DMS53 treated with DMSO at 0.1 percent for 48 hours (cell line): ENCODE results near the gene ITPR2.
"Not testable (repeated sequence)": the region's sequence is repeated elsewhere in the genome, so short reads cannot be mapped to it uniquely, and the experiment has no call there.

Experiments used
- DNase-seq: peaks from one replicate; lab custom pipeline; 2025; ENCODE audit not compliant: unreplicated experiment; lab: John Stamatoyannopoulos, UW

ITPR2 gene

GRCh38 chr12:26471560-26471959 is 361.4 kb downstream of the ITPR2 start:
- DNase-seq = no peak

- no peak for DNase-seq
Measured at GRCh38 chr12:26469421-26470180, 363.4 kb downstream of the ITPR2 start.

DNA sequence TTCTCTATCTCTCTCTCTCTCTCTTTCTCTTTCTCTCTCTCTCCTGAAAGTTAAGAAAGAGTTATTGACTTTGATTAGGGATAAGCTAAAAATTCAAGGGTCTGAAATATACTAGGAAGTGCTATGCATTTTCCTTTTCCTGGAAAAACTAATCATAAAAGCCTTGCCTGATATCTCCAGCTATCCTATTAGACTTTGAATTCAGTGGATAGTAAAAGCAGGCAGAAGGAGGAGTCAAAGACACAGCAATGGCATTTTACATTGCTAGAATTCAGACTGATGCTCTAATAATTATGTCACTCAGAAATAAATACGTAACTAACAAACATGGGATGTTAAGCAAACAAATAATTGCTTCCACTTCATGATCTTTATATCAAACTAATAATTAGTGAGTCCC is 365.6 kb downstream of the ITPR2 start:
- no peak for DNase-seq

DNA sequence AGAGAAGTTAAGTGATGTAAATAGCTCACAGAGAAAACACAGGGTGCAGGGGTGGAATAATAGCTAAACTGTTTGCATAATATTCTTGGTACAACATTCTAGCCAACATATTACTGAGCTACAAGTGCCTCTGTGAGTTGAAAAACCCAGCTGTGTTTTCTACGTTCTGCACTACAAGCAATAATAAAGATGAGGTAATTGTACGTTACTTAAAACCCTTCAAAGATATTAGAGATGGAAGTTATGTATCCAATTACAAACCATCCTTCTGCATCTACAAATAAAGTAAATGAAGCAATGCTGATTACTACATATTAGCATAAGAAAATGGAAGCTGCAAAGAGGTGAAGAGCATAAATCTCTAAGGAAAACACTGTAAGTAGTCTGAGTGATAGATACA is 366.3 kb downstream of the ITPR2 start:
- no peak for DNase-seq

DNA sequence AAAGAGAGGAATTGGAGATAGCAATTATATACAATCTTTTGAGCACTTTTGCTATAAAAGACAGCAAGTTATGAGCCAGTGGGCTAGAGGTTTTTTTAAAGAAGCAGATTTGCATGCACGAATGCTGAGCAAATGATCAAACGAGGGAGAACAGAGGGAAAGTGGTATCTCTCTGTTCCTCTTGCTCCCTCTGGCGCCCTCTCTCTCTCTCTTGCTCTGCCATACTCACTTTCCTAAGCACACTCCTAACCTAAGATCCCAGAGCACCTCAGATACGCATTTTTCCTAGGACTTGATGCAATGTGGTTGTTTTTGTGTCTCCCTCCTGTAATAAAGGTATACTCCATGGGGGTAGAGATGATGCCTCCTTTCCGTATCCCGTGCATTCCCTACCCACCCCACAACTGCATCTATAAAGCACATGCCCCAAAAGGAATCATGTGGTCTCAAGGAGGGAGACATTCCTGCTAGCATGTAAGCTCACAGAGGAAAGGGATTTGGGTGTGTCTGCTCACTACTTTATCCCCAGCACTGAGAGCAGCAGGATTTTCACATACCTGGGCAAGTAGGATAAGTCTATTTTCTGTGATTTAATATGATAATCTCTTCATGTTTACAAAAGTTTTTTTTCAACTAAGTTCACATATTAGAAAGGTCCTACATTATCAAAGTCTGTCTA is 367.4 kb downstream of the ITPR2 start:
- no peak for DNase-seq

GRCh38 chr12:26461776-26462175 is 371.2 kb downstream of the ITPR2 start:
- DNase-seq = no peak

DNA sequence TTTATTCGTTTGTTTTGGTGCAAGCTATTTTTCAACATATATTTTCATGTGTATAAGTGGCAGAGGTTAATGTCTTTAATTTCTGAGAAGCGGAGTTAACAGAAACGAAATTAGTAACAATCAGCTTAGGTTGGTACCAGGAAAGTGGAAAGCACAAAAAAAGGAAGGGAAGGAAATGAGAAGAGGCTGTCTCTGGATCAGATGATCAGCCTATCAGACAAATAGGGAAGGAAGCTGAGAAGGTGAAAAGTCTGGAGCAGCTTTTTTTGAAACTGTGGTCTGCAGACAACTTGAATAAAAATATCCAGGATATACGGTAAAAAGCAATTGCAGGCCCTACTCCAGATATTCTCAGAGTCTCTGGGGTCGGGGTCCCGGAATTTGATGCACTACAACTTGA is 372.6 kb downstream of the ITPR2 start:
- no peak for DNase-seq

GRCh38 chr12:26455936-26456574 is 376.9 kb downstream of the ITPR2 start:
- DNase-seq = no peak

DNA sequence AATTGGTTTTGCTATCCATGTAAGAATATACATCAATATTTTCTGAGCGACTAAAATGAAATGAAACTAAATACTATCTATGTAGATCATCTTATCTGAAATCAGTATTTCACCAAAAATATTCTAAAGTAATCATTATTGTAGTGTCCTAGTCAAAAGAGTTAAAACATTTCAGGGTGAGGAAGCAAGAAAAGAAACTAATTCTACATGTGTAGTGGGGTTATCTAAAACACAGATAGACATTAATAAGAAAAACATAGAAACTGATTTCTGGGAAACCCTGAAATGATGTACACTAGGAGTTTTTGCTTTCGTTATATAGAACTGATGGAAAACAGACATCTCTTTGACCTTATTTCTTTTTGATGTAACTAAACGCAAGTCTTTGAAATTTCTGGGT is 379.7 kb downstream of the ITPR2 start:
- no peak for DNase-seq

- DNase-seq = no peak
Measured at GRCh38 chr12:26452511-26452910, 380.5 kb downstream of the ITPR2 start.

GRCh38 chr12:26451763-26452162 is 381.2 kb downstream of the ITPR2 start:
- DNase-seq = no peak

DNA sequence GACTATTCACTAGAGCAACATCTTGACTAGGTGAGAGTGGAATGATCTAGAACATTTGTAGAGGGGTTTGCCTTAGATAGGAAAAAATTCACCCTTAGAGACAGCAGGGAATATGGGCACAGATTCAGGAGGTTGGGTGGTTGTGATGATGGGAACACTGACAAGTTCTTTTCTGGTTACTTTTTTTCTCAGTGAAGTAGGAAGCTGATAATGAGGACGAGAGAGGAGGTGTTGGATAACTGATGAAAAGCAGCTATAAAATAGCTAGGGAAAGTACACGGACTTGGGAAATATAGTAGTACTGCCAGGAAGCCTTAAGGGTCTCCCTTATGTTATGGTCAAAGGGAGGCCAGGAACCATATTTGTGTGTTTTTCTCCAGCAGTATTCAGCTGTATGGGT is 387.1 kb downstream of the ITPR2 start:
- DNase-seq = no peak

GRCh38 chr12:26443309-26443708 is 389.7 kb downstream of the ITPR2 start:
- no peak for DNase-seq

GRCh38 chr12:26441434-26441833 is 391.6 kb downstream of the ITPR2 start:
- no peak for DNase-seq

- no peak for DNase-seq
Measured at GRCh38 chr12:26435069-26435404, 398.0 kb downstream of the ITPR2 start.

DNA sequence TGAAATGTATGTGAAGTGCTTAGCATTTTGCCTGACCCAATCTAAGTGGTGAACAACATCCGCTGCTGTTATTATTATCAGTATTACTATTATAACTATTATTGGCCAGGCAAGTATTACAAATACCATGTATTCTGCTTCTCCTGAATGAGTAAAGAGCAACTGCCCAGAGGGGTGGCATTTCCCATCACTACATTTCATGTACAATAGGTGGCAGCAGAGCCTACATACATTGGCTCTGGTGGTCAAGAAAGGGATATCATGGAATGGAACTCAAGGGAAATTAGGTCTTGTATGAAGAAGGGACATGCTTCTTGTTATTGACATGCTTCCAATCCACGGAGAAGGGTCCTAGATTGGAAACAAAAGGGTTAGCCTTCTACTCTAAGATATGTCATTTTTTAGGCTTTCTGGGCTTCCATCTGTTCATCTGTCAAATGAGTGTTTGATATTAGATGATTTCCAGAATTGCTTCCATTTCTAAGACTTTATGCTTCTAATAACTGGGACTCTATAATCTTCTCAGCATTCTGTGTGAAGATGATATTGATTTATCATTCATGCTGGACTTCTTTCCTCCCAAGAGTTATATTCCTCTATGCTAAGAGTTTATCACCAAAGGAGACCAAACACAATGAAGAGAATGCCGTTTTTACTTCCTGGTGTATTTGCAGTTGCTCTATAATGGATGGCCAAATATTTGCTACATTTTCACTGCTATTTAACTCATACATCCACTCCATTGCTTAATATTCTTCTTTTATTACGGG is 398.5 kb downstream of the ITPR2 start:
- DNase-seq = peak; percentile 78

GRCh38 chr12:26433701-26434100 is 399.3 kb downstream of the ITPR2 start:
- DNase-seq = not testable (repeated sequence)

DNA sequence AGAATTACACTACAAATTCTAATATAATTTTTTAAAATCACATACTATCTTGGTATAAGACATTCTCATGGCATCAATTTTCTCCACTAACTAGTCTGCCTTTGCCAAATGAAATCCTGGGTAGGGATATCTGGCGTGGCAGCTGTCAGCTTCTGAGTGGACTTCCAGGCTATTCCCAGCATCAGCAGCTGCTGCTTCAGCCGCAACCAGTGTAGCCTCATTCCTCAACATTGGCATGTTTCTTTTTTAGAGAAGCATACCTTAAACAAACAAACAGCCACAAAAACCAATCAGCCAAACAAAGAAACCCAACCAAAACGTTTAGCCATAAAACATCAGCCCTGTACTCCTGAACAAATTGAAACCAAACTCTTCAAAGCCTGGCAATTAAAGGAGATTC is 401.8 kb downstream of the ITPR2 start:
- DNase-seq = no peak

GRCh38 chr12:26430596-26430995 is 402.4 kb downstream of the ITPR2 start:
- DNase-seq = not testable (repeated sequence)

- DNase-seq = no peak
Measured at GRCh38 chr12:26429070-26429691, 403.8 kb downstream of the ITPR2 start.

DNA sequence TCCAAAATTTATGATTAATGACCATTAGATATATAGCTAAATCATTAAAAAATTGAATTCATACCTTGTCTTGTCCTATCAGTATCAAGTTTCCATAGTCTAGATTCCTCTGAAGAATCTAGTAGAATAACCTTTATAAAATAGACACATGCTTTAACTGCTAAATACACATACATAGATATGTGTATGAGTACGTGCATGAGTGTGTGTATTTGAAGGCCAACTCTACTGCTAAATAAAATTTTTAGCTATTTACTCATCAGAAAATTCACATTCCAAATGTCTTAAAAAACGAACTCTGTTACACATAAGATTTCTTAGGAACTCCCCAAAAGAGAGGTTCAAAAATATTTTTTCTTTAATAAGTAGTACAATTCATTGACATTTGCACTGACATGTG is 404.6 kb downstream of the ITPR2 start:
- no peak for DNase-seq
